ENCODE data around the gene C3. TPM values are rescaled to one million over a fixed set of nuclear protein-coding genes. Genes with fewer than 3 reads are reported as not detected.
A peak's percentile ranks its signal among the peaks of the same experiment; 100 is the strongest.

C3 gene
- total and polyA plus RNA-seq, 2 of the 13 experiments (the other 11 are each of a cell fraction or from before 2014, with no cell fraction given) = 1,455 to 6,272 TPM

DNA sequence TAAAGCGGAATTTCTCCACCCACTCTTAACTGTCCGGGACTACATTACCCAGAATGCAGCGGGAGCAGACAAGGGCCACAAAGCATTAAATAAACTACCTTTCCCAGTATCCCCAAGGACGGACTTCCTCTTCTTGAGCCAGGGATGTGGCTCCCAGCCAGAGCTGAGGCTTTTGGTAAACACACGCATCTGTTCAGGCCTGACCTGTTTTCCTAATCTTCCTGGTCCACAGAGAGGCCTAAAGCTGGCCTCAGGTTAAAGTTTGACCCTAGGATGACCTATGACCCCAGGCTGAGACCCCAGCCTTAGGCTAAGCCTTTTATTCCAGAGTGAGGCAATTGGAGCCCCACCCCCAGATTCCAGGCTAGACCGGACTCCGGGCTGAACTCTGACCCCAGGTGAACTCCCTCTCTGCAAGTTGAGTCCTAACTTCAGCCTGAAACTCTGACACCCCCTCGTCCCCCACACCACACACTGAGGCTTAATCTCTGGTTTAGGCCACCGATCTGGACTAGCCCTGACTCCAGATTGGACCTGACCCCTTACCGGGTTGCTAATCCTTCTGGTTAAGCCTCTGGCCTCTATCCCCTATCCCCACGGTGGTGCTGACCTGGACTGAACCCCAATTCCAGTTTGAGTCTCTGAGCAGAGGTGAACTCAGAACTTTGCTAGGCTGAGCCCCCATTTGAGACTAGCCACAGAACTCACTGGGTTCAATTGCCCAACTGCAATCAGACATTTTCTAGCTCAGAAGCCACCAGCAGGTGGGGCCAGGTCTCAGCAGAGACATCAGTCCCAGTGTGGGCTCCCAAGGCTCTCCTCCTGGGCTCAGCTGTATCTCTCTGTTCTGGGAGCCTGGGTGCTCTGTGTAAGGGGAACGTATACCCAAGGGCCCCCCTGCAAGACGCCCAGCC is 17.7 kb upstream of the C3 start (continued):
- TF ChIP-seq SAP130 (CRISPR knock-in tag; IDR thresholded peaks at IDR 0.05; ENCODE audit: low read depth) (peak; percentile 74), HDAC2 (CRISPR knock-in tag; IDR thresholded peaks at IDR 0.05) (peak; percentile 62; the same call in 1 of the 2 replicates), ZFY (CRISPR knock-in tag; IDR thresholded peaks at IDR 0.05) (peak; percentile 76), CENPX (CRISPR knock-in tag; IDR thresholded peaks at IDR 0.05) (no peak), DRAP1 (CRISPR knock-in tag; IDR thresholded peaks at IDR 0.05) (peak; percentile 56; the same call in 1 of the 2 replicates), ZNF749 (CRISPR knock-in tag; IDR thresholded peaks at IDR 0.05; ENCODE audit: borderline replicate concordance) (peak; percentile 45; the same call in 1 of the 2 replicates), NR2F1 (CRISPR knock-in tag; IDR thresholded peaks at IDR 0.05) (peak; percentile 82 to 96), ZNF333 (CRISPR knock-in tag; IDR thresholded peaks at IDR 0.05; ENCODE audit: borderline replicate concordance) (0 out of 2 replicates have a peak, but pooled peaks have one; percentile 17), KLF12 (CRISPR knock-in tag; IDR thresholded peaks at IDR 0.05; ENCODE audit: borderline replicate concordance) (peak; percentile 34; the same call in 1 of the 2 replicates), CCDC6 (CRISPR knock-in tag; IDR thresholded peaks at IDR 0.05) (no peak), ISL2 (CRISPR knock-in tag; IDR thresholded peaks at IDR 0.05) (peak; percentile 65)
- TF ChIP-seq, protein P1, sequence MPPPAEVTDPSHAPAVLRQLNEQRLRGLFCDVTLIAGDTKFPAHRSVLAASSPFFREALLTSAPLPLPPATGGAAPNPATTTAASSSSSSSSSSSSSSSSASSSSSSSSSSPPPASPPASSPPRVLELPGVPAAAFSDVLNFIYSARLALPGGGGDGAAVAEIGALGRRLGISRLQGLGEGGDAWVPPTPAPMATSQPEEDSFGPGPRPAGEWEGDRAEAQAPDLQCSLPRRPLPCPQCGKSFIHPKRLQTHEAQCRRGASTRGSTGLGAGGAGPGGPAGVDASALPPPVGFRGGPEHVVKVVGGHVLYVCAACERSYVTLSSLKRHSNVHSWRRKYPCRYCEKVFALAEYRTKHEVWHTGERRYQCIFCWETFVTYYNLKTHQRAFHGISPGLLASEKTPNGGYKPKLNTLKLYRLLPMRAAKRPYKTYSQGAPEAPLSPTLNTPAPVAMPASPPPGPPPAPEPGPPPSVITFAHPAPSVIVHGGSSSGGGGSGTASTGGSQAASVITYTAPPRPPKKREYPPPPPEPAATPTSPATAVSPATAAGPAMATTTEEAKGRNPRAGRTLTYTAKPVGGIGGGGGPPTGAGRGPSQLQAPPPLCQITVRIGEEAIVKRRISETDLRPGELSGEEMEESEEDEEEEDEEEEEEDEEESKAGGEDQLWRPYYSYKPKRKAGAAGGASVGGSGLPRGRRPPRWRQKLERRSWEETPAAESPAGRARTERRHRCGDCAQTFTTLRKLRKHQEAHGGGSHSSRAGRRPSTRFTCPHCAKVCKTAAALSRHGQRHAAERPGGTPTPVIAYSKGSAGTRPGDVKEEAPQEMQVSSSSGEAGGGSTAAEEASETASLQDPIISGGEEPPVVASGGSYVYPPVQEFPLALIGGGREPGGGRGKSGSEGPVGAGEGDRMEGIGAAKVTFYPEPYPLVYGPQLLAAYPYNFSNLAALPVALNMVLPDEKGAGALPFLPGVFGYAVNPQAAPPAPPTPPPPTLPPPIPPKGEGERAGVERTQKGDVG (CRISPR knock-in tag; IDR thresholded peaks at IDR 0.05; ENCODE audit: borderline replicate concordance) = peak; percentile 81; the same call in 1 of the 2 replicates
- TF ChIP-seq, protein P2, sequence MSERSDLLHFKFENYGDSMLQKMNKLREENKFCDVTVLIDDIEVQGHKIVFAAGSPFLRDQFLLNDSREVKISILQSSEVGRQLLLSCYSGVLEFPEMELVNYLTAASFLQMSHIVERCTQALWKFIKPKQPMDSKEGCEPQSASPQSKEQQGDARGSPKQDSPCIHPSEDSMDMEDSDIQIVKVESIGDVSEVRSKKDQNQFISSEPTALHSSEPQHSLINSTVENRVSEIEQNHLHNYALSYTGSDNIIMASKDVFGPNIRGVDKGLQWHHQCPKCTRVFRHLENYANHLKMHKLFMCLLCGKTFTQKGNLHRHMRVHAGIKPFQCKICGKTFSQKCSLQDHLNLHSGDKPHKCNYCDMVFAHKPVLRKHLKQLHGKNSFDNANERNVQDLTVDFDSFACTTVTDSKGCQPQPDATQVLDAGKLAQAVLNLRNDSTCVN (CRISPR knock-in tag; IDR thresholded peaks at IDR 0.05; ENCODE audit: borderline replicate concordance) = peak; percentile 45; the same call in 1 of the 2 replicates
- TF ChIP-seq, protein P3, sequence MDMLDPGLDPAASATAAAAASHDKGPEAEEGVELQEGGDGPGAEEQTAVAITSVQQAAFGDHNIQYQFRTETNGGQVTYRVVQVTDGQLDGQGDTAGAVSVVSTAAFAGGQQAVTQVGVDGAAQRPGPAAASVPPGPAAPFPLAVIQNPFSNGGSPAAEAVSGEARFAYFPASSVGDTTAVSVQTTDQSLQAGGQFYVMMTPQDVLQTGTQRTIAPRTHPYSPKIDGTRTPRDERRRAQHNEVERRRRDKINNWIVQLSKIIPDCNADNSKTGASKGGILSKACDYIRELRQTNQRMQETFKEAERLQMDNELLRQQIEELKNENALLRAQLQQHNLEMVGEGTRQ (IDR thresholded peaks at IDR 0.05; ENCODE audit: low read depth, low read length) = no peak
- TF ChIP-seq, protein P3 (CRISPR knock-in tag; IDR thresholded peaks at IDR 0.05; ENCODE audit: borderline replicate concordance) = no peak
- TF ChIP-seq, protein P4, sequence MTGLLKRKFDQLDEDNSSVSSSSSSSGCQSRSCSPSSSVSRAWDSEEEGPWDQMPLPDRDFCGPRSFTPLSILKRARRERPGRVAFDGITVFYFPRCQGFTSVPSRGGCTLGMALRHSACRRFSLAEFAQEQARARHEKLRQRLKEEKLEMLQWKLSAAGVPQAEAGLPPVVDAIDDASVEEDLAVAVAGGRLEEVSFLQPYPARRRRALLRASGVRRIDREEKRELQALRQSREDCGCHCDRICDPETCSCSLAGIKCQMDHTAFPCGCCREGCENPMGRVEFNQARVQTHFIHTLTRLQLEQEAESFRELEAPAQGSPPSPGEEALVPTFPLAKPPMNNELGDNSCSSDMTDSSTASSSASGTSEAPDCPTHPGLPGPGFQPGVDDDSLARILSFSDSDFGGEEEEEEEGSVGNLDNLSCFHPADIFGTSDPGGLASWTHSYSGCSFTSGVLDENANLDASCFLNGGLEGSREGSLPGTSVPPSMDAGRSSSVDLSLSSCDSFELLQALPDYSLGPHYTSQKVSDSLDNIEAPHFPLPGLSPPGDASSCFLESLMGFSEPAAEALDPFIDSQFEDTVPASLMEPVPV (CRISPR knock-in tag; IDR thresholded peaks at IDR 0.05) = no peak
- TF ChIP-seq, protein P5, sequence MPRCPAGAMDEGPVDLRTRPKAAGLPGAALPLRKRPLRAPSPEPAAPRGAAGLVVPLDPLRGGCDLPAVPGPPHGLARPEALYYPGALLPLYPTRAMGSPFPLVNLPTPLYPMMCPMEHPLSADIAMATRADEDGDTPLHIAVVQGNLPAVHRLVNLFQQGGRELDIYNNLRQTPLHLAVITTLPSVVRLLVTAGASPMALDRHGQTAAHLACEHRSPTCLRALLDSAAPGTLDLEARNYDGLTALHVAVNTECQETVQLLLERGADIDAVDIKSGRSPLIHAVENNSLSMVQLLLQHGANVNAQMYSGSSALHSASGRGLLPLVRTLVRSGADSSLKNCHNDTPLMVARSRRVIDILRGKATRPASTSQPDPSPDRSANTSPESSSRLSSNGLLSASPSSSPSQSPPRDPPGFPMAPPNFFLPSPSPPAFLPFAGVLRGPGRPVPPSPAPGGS (CRISPR knock-in tag; IDR thresholded peaks at IDR 0.05) = no peak
